ENCODE measurements around the gene PDXK.
"Not testable (repeated sequence)": the region's sequence is repeated elsewhere in the genome, so short reads cannot be mapped to it uniquely, and the experiment has no call there.

Gene PDXK

DNA sequence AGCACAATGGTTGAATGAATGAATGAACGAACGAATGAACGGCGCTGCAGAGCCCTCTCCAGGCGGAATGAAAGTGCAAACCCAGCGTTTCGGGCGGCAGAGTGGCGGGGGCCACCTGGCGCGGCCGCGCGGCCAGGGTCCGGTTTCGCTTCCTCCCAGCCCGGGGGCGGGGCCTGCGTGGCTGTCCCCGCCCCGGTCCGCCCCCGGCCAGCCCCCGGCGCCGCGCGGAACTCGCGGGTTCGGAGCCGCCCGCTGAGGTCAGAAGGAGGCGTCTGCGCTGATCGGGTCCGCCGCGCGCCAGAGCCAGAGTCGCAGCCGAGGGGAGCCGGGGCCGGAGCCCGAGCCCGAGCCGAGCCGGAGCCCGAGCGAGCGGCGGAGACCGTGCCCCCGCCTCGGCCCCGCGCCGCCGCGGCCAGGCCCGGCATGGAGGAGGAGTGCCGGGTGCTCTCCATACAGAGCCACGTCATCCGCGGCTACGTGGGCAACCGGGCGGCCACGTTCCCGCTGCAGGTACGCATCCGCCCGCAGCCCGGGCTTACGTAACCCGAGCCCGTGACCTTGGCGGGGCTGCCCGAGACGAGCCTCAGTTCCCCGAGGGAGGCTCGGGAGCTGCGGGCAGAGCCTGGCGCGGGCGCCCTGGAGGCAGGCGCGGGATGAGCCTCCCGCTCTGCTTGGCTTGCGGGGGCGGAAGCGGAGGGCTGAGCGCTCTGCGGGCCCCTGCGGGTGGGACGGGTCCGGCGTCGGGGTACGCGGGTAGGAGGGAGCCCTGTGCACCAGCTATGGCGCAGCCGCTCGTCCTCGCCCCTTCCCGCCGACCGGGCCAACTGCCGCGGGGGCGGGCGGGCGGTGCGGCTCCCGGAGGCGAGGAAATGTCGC is at the start of gene PDXK:
Gene PDXK (plus strand): TSS at position 258 of the 876 bp plus-strand sequence. CDS start 166 bp downstream, at position 424.
- DNase-seq: peak; percentile 98

DNA sequence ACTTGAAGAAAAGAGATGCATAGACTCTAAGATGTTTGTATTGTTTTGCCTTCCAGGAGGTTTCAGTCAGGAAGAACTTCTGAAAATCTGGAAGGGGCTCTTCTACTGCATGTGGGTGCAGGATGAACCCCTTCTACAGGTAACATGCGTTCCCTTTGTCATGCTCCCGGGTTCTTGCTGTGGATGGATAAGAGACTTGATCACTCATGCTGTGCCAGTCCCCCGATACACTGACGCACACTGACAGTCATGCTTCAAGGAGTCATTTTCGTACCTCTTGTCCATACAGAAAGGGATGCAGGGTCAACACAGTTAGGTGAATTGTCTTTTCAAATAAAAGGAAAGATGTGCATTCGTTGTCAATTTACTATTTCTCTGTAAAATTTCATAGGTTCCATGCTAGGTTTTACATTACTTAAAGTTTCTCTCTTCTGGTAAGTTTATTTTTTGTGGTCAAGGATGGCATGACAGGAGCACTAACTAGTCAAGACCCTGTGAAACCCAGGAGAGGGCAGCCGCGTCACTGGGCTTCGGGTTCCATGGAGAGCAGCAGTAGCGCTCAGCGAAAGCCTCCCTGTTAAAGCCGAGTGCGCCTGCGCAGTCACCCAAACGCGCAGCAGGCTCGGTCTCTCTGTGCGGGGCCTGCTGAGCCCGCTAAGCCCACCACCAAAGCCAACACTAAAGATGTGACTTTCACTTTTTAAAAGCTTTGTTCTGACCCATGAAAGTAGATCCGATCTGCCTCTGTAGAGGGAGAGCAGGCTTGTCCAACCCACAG is 48.9 kb upstream of the PDXK start:
- DNase-seq: no peak

DNA sequence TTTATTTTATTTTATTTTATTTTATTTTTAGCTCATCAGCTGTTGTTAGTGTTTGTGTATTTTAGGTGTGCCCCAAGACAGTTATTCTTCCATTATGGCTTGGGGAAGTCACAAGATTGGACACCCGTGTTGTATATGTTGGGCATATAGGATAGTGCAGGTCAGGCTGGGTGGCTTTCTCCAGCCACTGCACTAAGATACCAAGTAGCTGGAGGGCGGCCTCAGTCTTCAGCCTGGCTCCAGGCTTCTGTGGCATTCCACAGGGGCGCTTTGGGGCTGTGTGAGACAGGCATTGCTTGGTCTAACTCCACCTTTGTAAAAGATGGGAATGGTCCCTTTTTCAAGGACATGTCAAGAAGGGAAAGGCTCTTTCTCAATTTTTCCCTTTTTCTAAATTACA is 43.1 kb upstream of the PDXK start:
- DNase-seq: no peak

DNA sequence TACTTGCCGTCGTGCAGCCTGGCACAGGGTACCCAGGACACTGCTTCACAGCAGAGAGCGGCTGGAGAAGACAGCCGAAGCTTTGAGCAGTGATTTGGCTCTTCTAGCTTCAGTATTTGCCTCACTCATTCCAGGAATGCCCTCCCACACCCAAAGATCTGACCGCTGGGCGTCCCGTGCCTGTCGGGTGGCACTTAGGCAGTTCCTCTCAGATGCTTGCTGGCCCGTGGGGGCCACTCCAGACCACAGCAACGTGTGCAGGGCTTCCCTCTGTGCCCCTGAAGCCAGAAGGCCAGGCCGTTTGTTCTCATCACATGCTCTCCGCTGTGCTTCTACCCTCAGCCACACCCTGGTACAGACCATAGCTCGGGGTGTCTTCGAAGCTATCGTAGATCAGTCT is 42.5 kb upstream of the PDXK start:
- DNase-seq: no peak

DNA sequence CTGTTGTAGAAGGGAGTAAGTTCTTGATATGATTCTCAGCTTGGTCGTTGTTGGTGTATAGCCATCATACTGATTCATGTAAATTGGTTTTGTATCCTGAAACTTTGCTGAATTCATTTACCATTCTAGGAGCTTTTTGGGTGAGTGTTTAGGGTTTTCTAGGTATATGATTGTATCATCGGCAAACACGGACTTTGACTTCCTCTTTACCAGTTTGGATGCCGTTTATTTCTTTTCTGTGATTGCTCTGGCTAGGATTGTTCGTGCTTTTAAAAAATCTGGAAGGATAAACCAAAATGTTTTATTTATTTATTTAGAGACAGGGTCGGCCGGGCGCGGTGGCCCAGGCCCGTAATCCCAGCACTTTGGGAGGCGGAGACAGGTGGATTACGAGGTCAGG is 39.0 kb upstream of the PDXK start:
- DNase-seq: no peak

DNA sequence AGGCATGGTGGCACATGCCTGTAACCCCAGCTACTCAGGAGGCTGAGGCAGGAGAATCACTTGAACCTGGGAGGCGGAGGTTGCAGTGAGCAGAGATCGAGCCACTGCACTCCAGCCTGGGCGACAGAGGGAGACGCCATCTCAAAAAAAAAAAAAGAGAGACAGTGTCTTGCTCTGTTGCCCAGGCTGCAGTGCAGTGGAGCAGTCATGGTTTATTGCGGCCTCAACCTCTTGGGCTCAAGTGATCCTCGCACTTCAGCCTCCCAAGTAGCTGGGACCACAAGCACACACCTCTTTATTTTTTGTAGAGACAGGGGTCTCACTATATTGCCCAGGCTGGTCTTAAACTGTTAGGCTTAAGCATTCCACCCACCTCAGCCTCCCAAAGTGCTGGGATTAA is 38.5 kb upstream of the PDXK start:
- not testable (repeated sequence) for DNase-seq

DNA sequence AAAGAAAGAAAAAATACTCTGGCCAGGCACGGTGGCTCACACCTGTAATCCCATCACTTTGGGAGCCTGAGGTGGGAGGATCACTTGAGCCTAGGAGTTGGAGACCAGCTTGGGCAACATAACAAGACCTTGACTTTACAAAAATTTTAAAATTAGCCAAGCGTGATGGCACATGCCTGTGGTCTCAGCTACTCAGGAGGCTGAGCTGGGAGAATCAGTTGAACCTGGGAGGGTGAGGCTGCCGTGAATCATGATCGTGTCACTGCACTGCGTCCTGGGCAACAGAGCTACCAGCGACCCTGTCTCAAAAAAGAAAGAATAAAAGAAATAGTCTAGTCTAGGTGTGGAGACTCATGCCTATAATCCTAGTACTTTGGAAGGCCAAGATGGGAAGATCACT is 37.3 kb upstream of the PDXK start:
- no peak for DNase-seq

DNA sequence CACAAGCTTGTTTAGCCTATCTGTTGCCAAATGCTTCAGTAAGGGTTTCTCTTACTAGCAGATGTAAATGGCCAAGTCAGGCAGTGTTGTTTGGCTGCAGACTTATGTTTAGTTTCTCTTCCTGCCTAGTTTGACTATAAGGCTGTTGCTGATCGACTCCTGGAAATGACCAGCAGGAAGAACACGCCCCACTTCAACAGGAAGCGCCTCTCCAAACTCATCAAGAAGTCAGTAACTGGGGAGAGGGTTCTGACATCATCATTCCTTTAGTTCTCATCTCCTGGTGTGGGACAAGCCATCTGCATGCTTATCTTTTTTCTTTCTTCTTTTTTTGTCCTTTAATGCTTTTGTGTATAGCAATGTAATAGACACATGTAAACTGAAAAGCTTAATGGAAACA is 34.5 kb upstream of the PDXK start:
- no peak for DNase-seq

DNA sequence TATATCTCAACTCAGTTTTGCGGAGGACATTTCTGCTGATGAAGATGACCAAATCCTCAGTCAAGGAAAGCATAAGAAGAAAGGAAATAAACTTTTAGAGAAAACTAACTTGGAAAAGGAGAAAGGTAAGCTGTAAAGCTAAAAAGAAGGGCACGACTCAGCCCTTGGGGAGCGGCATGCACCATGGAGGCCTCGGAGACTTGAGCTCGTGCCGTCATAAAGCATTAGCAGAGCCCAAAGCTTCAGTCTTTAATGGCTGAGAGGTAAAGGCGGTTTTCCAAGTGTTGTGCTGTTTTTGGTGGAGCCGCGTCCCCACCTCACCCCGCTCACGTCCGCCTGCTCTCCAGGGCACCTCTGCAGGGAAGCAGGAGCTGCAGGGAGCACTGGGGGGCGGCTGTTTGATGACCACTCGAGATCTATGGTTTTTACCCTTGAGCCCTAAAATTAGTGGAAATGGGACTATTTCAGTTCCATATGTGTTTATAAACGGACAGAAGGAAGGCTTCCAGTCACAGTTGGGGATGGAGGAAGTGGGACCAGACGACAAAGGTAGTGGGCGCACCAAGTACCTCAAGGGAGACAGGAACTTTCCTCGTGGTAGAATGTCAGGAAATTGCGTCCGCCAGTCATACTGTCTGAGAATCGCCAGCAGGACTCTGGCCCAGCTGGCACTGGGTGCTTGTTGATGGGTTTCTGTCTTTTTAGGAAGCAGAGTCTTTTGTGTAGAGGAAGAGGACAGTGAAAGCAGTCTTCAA is 31.9 kb upstream of the PDXK start:
- DNase-seq: no peak

DNA sequence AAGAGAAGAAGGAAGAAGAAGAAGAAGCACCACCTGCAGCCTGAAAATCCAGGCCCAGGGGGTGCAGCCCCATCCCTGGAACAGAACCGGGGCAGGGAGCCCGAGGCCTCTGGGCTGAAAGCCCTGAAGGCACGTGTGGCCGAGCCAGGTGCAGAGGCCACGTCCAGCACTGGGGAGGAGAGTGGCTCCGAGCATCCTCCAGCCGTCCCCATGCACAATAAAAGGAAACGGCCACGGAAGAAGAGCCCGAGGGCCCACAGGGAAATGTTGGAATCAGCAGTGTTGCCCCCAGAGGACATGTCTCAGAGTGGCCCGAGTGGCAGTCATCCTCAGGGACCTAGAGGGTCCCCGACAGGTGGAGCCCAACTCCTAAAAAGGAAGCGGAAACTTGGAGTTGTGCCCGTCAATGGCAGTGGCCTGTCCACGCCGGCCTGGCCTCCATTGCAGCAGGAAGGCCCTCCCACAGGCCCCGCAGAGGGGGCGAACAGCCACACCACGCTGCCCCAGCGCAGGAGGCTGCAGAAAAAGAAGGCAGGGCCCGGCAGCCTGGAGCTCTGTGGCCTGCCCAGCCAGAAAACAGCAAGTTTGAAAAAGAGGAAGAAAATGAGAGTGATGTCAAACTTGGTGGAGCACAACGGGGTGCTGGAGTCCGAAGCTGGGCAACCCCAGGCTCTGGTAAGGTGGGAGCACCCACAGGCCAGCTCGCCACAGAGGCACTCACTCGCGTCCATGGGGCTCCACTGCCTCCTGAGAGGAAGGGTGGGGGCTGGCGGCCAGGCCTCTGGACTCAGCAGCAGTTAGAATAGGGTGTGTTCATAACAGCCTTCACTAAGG is 31.1 kb upstream of the PDXK start:
- DNase-seq: no peak

DNA sequence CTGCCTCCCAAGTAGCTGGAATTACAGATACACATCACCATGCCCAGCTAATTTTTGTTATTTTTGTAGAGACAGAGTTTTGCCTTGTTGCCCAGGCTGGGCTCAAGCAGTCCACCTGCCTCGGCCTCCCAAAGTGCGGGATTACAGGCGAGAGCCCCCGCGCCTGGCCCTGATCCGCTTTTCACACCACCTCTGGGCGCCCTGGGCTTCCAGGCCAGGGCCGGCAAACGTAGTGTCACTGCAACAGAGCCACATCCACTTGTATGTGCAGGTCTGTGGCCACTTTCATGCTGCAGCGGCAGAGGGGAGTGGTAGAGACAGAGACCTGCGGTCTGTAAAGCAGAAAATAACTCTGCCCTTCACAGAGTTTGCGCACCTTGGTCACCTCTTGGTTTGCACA is 30.0 kb upstream of the PDXK start:
- no peak for DNase-seq

DNA sequence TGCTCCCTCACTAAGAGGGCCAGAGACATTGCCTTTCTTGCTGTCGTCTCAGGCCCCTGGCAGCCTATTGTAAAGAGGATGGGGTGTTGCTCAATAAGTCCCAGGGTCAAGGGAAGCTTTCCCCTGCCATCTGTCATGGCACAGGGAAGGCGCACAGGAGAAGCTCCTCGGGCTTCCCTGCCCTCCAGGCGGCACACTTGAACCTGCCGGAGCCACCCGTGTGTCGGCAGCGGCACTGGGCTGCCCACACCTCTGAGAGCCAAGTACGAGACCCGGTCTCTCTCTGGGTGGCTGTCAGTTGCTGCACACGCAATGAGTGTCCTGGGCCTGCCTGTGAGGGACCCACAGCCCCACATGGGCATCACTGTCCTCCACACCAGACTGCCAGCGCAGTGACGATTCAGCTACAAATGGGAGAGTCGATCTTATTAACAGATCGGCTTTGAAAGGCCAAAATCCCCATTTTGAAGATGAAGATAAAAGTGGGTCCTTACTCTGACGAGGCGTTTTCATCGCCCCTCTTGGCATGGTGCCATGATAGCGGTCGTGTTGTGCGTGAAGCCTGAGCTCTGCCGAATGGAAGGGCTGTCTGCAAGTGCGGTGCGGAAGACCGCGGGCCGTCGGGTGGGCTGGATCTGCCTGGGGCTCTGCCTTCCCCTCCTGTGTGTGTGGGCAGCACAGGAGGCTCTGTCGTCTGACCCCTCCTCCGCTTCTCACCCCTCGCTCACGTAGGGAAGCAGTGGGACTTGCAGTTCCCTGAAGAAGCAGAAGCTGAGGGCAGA is 29.2 kb upstream of the PDXK start:
- DNase-seq: no peak

DNA sequence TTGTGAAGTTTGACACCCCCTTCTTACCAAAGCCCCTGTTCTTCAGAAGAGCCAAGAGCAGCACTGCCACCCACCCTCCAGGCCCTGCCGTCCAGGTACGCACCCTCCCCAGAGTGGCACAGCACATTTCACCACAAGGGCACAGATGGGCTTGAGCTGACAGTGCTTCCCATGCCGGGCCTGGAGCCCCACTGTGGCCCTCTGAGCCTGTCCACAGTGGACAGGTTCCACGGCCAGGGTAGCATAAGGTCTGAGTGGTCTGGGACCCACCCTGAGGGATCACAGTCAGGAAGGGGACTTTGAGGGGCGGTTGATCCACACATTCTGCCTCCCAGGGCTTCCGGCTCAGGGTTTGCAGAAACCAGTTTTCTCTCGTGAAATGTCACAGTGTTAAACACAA is 28.6 kb upstream of the PDXK start:
- no peak for DNase-seq

DNA sequence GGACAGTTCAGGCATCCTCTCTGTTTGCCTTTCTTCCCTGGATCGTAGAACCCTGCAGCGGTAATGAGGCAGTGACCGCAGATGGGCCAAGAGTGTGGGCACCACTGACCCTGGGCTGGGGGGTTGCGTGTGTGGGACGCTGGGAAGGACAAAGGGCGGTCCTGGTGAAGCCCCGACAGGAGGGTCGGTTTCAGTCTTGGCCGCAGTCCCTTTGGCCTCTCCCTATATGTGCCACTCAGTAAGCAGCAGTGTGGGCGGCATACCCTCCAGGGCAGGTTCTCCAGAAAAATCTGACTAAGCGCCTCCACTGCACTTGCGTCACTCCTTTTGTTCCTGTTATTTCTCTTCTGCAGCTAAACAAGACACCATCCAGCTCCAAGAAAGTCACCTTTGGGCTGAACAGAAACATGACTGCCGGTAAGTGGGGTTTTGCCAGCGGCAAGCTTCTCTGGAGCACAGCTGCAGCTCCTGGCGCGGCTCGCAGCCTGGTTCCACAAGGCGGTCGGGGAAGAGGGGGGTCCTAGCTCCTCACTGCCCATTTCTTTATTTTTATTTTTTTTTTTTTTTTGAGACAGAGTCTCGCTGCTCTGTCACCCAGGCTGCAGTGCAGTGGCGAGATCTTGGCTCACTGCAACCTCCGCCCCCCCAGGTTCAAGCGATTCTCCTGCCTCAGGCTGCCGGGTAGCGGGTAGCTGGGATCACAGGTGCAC is 27.7 kb upstream of the PDXK start:
- no peak for DNase-seq

DNA sequence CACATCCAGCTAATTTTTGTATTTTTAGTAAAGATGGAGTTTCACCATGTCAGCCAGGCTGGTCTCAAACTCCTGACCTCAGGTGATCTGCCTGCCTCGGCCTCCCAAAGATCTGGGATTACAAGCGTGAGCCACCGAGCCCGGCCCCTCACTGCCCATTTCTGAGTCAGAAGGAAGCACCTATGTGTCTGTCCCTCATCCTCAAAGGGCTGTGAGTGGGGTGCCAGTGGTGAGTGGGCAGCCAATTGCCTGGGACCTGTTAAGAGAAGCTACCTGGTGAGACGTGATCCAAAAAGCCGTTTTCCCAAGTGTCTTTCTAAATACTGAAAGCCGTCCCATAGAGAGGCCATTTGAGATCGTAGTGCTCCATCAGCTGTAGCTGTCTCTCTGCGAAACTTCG is 27.1 kb upstream of the PDXK start:
- no peak for DNase-seq

DNA sequence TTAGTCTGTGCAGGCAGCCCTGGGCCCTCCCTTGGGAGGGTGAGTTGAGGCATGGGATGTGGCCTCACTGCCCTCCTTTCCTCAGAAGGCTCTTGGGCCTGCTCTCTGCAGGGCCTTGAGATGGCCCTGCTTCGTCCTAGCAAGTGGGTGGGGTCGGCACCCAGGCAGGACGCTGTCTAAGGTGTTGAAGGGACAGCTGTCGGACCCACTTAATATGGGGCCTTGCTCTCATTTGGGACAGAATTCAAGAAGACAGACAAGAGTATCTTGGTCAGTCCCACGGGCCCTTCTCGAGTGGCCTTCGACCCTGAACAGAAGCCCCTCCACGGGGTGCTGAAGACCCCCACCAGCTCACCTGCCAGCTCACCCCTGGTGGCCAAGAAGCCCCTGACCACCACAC is 26.0 kb upstream of the PDXK start:
- DNase-seq: no peak

DNA sequence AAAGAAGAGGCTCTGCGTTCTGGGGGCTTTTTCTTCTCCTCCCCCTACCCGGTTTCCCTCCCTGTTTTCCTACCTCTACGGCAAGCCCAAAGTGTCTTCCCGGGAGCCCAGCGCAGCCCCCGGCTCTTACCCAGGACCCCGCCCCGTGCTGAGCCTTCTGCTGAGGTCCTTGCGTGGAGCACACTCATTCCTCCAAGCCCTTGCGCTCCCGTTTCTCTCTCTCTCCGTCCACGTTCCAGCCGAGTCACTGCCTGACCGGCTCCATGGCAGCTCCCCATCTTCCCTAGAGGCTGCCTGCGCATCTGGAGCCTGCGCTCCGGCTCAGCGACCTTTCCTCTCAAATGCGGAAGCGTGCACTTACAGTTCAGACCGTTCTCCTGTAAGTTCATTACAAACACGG is 24.9 kb upstream of the PDXK start:
- no peak for DNase-seq

DNA sequence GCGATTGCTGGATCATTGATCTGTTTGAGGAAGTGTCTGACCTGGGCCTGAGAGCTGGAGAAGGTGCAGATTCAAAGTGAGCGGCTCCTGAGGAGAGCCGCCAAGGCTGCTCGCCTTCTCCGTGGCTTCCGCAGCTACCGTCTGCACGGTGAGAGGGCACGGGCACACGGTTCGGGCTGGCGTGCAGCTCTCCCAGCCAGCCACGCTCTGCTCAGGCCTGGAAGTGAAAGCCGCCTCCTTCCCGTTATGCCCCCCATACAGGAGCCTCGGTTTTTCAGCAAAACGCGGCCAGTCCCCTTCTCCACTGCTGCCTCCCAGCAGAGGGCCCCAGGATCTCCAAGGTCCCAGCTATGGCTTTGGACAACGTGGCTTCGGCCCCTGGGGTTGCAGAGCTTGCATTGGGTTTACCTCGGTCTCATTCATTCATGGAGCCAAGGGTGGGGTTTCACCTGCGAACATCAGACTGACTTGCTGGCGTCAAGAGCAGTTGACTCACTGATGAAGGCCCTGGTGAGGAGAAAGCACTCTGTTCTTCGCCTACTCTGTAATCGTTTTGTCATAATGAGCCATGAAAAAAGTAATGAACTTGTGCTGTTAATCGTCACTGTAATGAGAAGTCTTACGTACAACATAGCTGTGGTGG is 24.4 kb upstream of the PDXK start:
- no peak for DNase-seq

DNA sequence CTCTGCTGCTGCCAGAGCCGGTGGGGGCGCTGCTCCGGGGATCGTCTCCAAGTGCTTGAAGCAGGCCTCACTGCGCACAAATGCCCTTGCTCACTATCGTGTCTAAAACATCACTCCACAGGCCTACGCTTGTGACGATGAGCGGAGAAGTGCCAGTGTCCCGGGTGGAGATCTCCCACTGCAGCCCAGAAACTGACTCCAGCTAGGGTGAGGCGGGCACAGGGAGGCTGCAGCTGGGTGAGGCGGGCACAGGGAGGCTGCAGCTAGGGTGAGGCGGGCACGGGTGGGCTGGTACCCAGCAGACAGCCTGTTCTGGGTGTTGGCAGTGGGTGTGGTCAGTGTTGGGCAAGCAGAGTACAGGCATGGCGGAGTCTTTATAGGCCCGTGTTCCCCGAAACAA is 22.7 kb upstream of the PDXK start:
- DNase-seq: no peak

Measured in NCI-H69 (cell line).